ENCODE measurements around the gene CACNA1A.
"Not testable (repeated sequence)": the region's sequence is repeated elsewhere in the genome, so short reads cannot be mapped to it uniquely, and the experiment has no call there.

GRCh38 chr19:13166151-13166550 is 340.1 kb downstream of the CACNA1A start:
- TF ChIP-seq CTCF (IDR thresholded peaks at IDR 0.05; ENCODE audit: insufficient read depth, low read length); POLR2AphosphoS5 (IDR thresholded peaks at IDR 0.05; ENCODE audit: low read depth); REST (IDR thresholded peaks at IDR 0.05; ENCODE audit: insufficient replicate concordance, low read depth); SPI1 (IDR thresholded peaks at IDR 0.05; ENCODE audit: borderline replicate concordance, low read depth); GABPA (IDR thresholded peaks at IDR 0.05; ENCODE audit: low read depth): not testable (repeated sequence)
